Testis (tissue), 3 donors: ENCODE data around the gene ZNF764. TPM values are rescaled to one million over a fixed set of nuclear protein-coding genes. Genes with fewer than 3 reads are reported as not detected.
"Not testable (repeated sequence)": the region's sequence is repeated elsewhere in the genome, so short reads cannot be mapped to it uniquely, and the experiment has no call there.

Source experiments
- DNase-seq: peaks from one replicate; pipeline ENCODE4 v3.0.0-alpha.2; 2019
- H3K27ac ChIP-seq, 2 donors: fragments of 200-600 bp; sonication (generic); one replicate each; pipeline ENCODE4 v1.5.1; 2019
- H3K27me3 ChIP-seq: fragments of 200-600 bp; sonication (generic); one replicate; pipeline ENCODE4 v1.5.1; 2019
- H3K36me3 ChIP-seq: fragments of 200-600 bp; sonication (generic); one replicate; pipeline ENCODE4 v1.5.1; 2017; ENCODE audit warnings: low read depth; ENCODE audit errors: missing control alignments
- H3K4me1 ChIP-seq: fragments of 200-600 bp; sonication (generic); one replicate; pipeline ENCODE4 v1.5.1; 2019
- H3K4me3 ChIP-seq, 2 donors: fragments of 200-600 bp; sonication (generic); one replicate each; pipeline ENCODE4 v1.5.1; 2017 to 2019
- H3K9me3 ChIP-seq: fragments of 200-600 bp; sonication (generic); one replicate; pipeline ENCODE4 v1.5.1; 2017
- POLR2A ChIP-seq: fragments of 450-650 bp; IDR thresholded peaks from one replicate; pipeline ENCODE4 v1.6.1; 2017; ENCODE audit warnings: antibody characterized with exemption, mild to moderate bottlenecking, moderate library complexity
- WGBS, 2 donors: methylation state at CpG; one replicate each; pipeline ENCODE4 v1.1.5; 2018; 5-methylcytosine and 5-hydroxymethylcytosine counted together
- intact Hi-C: fragments of 100-400 bp; cut with DNase I; formaldehyde crosslinking; loops from one replicate; pipeline ENCODE4 v1.15.1; 2023; ENCODE audit warnings: low total_unique reads
- polyA plus RNA-seq: library from polyadenylated mRNA; stranded (reverse); fragments of 350-450 nt; fragmentation: Illumina TruSeq; extraction: RNeasy Lipid Tissue Mini Kit (QIAGEN cat#74804); gene quantifications from one replicate; pipeline ENCODE4 v1.2.3, GENCODE V29; 2014; ENCODE audit warnings: low read depth, low replicate concordance; ENCODE audit not compliant: insufficient read depth
- total RNA-seq, 2 donors: library from RNA; depleted of rRNA; stranded (reverse); fragments of >200 nt; gene quantifications; one replicate each; pipeline ENCODE4 v1.2.3, GENCODE V29; 2016
- TF ChIP-seq, protein P1 (sequence below), 3 experiments: fragments of 450-650 bp in 2 of 3; fragments of 200-600 bp in 1 of 3; sonication (generic) in 1 of 3; IDR thresholded peaks; one replicate each; pipeline ENCODE4 v1.5.1; 2016 to 2019; ENCODE audit warnings: antibody characterized with exemption in 3 of 3, mild to moderate bottlenecking in 2 of 3, moderate library complexity in 1 of 3

Gene ZNF764
- total and polyA plus RNA-seq, 3 donors from 2014 or later = 11.3 to 23.2 (median 21.9) TPM

DNA sequence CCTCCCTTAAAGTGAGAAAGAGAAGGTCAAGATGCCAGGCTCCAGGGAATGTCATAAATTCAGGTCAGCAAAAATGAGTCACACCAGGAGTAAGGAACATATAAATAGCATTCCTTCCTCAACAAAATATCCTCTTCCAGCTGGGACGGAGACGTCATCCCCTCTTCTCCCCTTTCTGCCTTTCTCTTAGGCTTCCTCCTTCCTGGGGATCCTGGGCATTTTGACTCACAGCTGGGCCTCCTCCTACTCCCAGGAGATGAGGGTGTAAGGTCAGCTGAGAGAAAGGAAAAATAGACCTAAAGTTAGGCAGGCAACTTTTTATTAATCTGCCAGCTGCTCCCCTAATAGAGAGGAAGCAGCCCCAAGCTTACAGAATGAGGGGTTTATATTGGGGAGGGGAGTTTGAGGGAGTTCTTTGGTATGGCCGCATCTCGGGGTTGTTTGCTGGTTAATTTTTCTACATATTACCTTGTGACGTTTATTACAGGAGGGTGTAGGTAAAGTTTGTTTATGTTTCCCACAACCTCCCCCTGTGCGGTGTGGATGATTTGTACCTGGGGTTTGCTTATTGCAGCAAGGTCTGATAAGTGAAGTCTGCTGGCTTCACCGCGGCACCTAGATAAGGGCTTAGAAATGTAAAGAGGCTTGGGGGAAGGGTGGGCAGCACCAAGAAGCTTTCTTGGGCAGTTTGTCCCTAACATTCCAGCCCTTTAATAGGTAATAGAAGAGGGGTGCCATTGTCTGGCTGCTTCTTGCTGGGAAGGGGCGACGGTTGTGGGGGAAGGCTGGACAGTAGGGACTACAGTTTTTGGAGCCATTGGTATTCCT is 16.5 kb downstream of the ZNF764 start:
- intact Hi-C loops = no loop called here
- Histone ChIP-seq H3K9me3 (no peaks in the 10 kb centered on the region), H3K27me3 (no peaks in the 10 kb centered on the region), H3K4me3 (no peak overlapping the region), H3K36me3 (no peaks in the 10 kb centered on the region), H3K27ac (no peak overlapping the region), H3K4me1 (no peaks in the 10 kb centered on the region)
- 64 to 71% methylated on average over 10 of the region's 10 CpGs for WGBS, 2 donors
- DNase-seq = no peak
- TF ChIP-seq, protein P1, sequence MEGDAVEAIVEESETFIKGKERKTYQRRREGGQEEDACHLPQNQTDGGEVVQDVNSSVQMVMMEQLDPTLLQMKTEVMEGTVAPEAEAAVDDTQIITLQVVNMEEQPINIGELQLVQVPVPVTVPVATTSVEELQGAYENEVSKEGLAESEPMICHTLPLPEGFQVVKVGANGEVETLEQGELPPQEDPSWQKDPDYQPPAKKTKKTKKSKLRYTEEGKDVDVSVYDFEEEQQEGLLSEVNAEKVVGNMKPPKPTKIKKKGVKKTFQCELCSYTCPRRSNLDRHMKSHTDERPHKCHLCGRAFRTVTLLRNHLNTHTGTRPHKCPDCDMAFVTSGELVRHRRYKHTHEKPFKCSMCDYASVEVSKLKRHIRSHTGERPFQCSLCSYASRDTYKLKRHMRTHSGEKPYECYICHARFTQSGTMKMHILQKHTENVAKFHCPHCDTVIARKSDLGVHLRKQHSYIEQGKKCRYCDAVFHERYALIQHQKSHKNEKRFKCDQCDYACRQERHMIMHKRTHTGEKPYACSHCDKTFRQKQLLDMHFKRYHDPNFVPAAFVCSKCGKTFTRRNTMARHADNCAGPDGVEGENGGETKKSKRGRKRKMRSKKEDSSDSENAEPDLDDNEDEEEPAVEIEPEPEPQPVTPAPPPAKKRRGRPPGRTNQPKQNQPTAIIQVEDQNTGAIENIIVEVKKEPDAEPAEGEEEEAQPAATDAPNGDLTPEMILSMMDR (IDR thresholded peaks at IDR 0.05) = no peak
- TF ChIP-seq POLR2A = no peak

GRCh38 chr16:30540916-30541464 is 17.2 kb downstream of the ZNF764 start:
- H3K27me3 ChIP-seq, H3K4me1 ChIP-seq, H3K9me3 ChIP-seq, H3K27ac ChIP-seq, H3K4me3 ChIP-seq, H3K36me3 ChIP-seq, intact Hi-C loops, DNase-seq: not testable (repeated sequence)
- whole genome bisulfite sequencing, 2 donors = 85 to 87% methylated on average over 8 to 9 of the region's 9 CpGs

DNA sequence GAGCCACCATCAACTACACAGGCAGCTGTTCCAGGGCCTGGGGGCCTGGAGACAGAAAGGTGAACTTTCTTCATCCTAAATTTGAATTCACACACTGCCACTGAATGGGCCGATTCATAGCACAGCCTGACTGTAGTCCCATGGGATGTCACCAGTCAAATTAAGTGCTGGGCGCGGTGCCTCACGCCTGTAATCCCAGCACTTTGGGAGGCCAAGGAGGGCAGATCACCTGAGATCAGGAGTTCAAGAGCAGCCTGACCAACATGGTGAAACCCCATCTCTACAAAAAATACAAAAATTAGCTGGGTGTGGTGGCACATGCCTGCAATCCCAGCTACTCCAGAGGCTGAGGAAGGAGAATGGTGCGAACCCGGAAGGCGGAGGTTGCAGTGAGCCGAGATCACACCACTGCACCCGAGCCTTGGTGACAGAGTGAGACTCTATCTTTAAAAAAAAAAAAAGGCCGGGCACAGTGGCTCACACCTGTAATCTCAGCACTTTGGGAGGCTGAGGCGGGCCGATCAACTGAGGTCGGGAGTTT is 18.1 kb downstream of the ZNF764 start:
- WGBS, 2 donors = 89 to 90% methylated on average over 13 of the region's 13 CpGs
- H3K27me3 ChIP-seq, H3K27ac ChIP-seq, H3K36me3 ChIP-seq, intact Hi-C loops, H3K9me3 ChIP-seq, H3K4me1 ChIP-seq, DNase-seq, H3K4me3 ChIP-seq: not testable (repeated sequence)

GRCh38 chr16:30539000-30539964 is 18.9 kb downstream of the ZNF764 start:
- WGBS, 2 donors = 87 to 90% methylated on average over 8 of the region's 8 CpGs
- Histone ChIP-seq H3K4me1 (peaks cover 4% of the 10 kb centered on the region), H3K36me3 (no peaks in the 10 kb centered on the region), H3K27me3 (no peaks in the 10 kb centered on the region), H3K27ac (no peak overlapping the region), H3K9me3 (no peaks in the 10 kb centered on the region), H3K4me3 (no peak overlapping the region)
- no peak for TF ChIP-seq POLR2A
- TF ChIP-seq, protein P1 (IDR thresholded peaks at IDR 0.05) = no peak
- intact Hi-C loops = no loop called here
- no peak for DNase-seq

- H3K4me1 ChIP-seq, H3K27ac ChIP-seq, DNase-seq, intact Hi-C loops, H3K27me3 ChIP-seq, H3K9me3 ChIP-seq, H3K4me3 ChIP-seq, H3K36me3 ChIP-seq: not testable (repeated sequence)
- 90 to 91% methylated on average over 13 of the region's 13 CpGs for WGBS, 2 donors
Measured at GRCh38 chr16:30536391-30537024, 21.7 kb downstream of the ZNF764 start.
